Upper lobe of right lung (tissue), 1 donor: ENCODE results near the gene CADPS. TPM values are rescaled to one million over a fixed set of nuclear protein-coding genes. Genes with fewer than 3 reads are reported as not detected.

Experiments used
- ATAC-seq: fragments of 200-7000 bp; cut with Tn5 transposase; one replicate; pipeline ENCODE4 v1.9.1; 2020; ENCODE audit warnings: mild to moderate bottlenecking, moderate library complexity
- DNase-seq: peaks from one replicate; pipeline ENCODE4 v3.0.0-alpha.2; 2020
- H3K27ac ChIP-seq: fragments of 200-600 bp; one replicate; pipeline ENCODE4 v1.8.0; 2022
- H3K27me3 ChIP-seq: fragments of 200-600 bp; one replicate; pipeline ENCODE4 v1.8.0; 2022; ENCODE audit warnings: mild to moderate bottlenecking
- H3K36me3 ChIP-seq: fragments of 200-600 bp; one replicate; pipeline ENCODE4 v1.8.0; 2022
- H3K4me1 ChIP-seq: fragments of 200-600 bp; one replicate; pipeline ENCODE4 v1.8.0; 2022
- H3K4me3 ChIP-seq: fragments of 200-600 bp; one replicate; pipeline ENCODE4 v1.8.0; 2022; ENCODE audit warnings: mild to moderate bottlenecking
- H3K9me3 ChIP-seq: fragments of 200-600 bp; one replicate; pipeline ENCODE4 v1.8.0; 2022
- CTCF ChIP-seq: fragments of 200-600 bp; IDR thresholded peaks from one replicate; pipeline ENCODE4 v1.8.0; 2022; ENCODE audit warnings: antibody characterized with exemption
- intact Hi-C: fragments of 100-400 bp; cut with DNase I; formaldehyde crosslinking; loops from one replicate; pipeline ENCODE4 v1.11.0; 2022
- total RNA-seq: library from RNA; stranded (reverse); fragmentation: NEBNext Ultra II Directional; extraction: Animal tissue kit (Norgen Biotek cat#: 25700); gene quantifications from one replicate; pipeline ENCODE4 v1.2.1, GENCODE V29; 2021
- donor health status: DM: no; HTN: yes; CAD: no; lungs with severe emphysema.

CADPS gene
- total RNA-seq, 1 donor from 2014 or later, result 1.1 TPM

DNA sequence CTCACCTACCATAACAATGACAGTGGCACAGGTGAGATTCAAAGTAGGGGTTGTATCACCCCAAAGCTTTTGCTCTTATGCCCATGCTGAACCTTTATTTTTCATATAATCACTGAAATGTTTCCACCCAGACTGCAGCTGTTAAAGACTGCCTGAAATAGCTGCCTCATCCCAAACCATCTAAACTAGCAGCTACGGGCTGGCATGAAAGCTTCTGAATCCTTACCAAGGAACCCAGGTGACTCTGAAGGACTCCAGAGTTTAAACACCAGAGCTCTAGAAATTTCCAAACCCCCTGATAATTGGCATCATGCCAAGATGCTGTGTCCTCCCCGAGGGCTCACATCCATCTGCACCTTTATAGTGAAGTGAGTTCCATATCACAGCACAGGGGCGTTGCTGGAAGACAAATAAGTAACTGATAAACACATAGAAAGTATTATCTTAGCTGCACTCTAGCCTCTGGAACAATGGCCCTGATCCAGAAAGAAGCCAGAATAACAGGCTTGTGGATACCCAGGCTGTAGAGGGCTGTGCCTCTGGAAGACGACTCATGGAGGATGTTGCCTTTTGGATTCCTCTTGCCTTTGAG is 238.9 kb downstream of the CADPS start:
- TF ChIP-seq CTCF, result no peak
- Histone ChIP-seq H3K9me3 (no peaks in the 10 kb centered on the region), H3K27me3 (no peaks in the 10 kb centered on the region), H3K4me3 (no peak overlapping the region), H3K36me3 (no peaks in the 10 kb centered on the region), H3K27ac (no peak overlapping the region), H3K4me1 (no peaks in the 10 kb centered on the region)
- ATAC-seq (no peak), DNase-seq (no peak)
- intact Hi-C loops, result no loop called here

- no peaks in the 10 kb centered on the region for H3K4me1 ChIP-seq
- no peak overlapping the region for H3K4me3 ChIP-seq
- H3K36me3 ChIP-seq, result no peaks in the 10 kb centered on the region
- H3K27me3 ChIP-seq, result peaks cover 3% of the 10 kb centered on the region
- H3K27ac ChIP-seq, result no peak overlapping the region
- intact Hi-C loops, result no loop called here
- ATAC-seq (no peak), DNase-seq (no peak)
- H3K9me3 ChIP-seq, result no peaks in the 10 kb centered on the region
- no peak for TF ChIP-seq CTCF
These were observed 242.5 kb downstream of the CADPS start for GRCh38 chr3:62632510-62633294.

- no peak for DNase-seq
- no peak for TF ChIP-seq CTCF
- intact Hi-C loops, result no loop called here
These were observed 243.7 kb downstream of the CADPS start for GRCh38 chr3:62631488-62631887.

GRCh38 chr3:62630664-62631063 is 244.6 kb downstream of the CADPS start:
- intact Hi-C loops, result no loop called here
- no peaks in the 10 kb centered on the region for H3K36me3 ChIP-seq
- ATAC-seq, result no peak

More at GRCh38 chr3:62631488-62631887, 243.7 kb downstream of the CADPS start:
- H3K27ac ChIP-seq, result no peak overlapping the region
- no peaks in the 10 kb centered on the region for H3K9me3 ChIP-seq
- H3K27me3 ChIP-seq, result peaks cover 3% of the 10 kb centered on the region
- no peaks in the 10 kb centered on the region for H3K36me3 ChIP-seq
- no peak for ATAC-seq
- H3K4me3 ChIP-seq, result no peak overlapping the region
- H3K4me1 ChIP-seq, result no peaks in the 10 kb centered on the region

DNA sequence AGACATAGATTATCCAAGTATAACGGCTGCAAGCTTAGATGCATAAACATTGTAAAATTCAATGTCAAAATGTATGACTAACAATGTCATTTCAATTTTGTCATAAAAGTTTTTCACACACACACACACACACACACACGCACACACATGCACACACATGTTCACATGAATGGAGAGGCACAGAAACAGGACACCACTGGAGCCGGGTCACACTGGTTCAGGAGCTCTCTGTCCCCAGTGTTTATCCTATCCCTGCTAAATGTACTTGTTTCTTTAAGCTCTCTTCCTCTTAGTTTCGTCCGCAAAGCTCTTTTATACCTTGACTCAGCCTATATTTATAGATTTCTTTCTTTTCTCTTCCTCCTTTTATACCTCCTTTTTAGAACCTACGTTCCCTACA is 249.9 kb downstream of the CADPS start:
- Histone ChIP-seq H3K9me3 (no peaks in the 10 kb centered on the region), H3K36me3 (no peaks in the 10 kb centered on the region), H3K27ac (no peak overlapping the region), H3K4me1 (no peaks in the 10 kb centered on the region), H3K27me3 (peaks cover 7% of the 10 kb centered on the region), H3K4me3 (no peak overlapping the region)
- no peak for TF ChIP-seq CTCF
- no peak for DNase-seq
- no peak for ATAC-seq
- intact Hi-C loops, result no loop called here

More at GRCh38 chr3:62630664-62631063, 244.6 kb downstream of the CADPS start:
- Histone ChIP-seq H3K27ac (no peak overlapping the region), H3K4me1 (no peaks in the 10 kb centered on the region), H3K9me3 (no peaks in the 10 kb centered on the region), H3K4me3 (no peak overlapping the region), H3K27me3 (peaks cover 3% of the 10 kb centered on the region)
- DNase-seq, result no peak
- TF ChIP-seq CTCF, result no peak
